Measurements from ENCODE around the gene SHISAL1. TPM values are rescaled to one million over a fixed set of nuclear protein-coding genes. Genes with fewer than 3 reads are reported as not detected.

SHISAL1 gene
- total RNA-seq, 1 donor from 2014 or later, result 7.5 TPM

GRCh38 chr22:44288913-44289312 is 23.8 kb downstream of the SHISAL1 start:
- H3K4me3 Mint-ChIP-seq (ENCODE audit: unreplicated experiment), result no peak overlapping the region
- peaks cover 6% of the 10 kb centered on the region for H3K4me1 Mint-ChIP-seq (ENCODE audit: low read depth)
- no peak for TF ChIP-seq CTCF (IDR thresholded peaks at IDR 0.05)
- peaks cover under 1% of the 10 kb centered on the region for H3K9me3 Mint-ChIP-seq (ENCODE audit: low read depth)
- H3K36me3 Mint-ChIP-seq (ENCODE audit: low read depth), result peaks cover 5% of the 10 kb centered on the region
- H3K27me3 Mint-ChIP-seq (ENCODE audit: low read depth), result peaks cover 1% of the 10 kb centered on the region
- DNase-seq (ENCODE audit: low spot score), result no peak
- no peak overlapping the region for H3K27ac Mint-ChIP-seq (ENCODE audit: unreplicated experiment)

- H3K4me1 Mint-ChIP-seq (ENCODE audit: low read depth), result peaks cover 3% of the 10 kb centered on the region
- H3K36me3 Mint-ChIP-seq (ENCODE audit: low read depth), result no peaks in the 10 kb centered on the region
- no peak for DNase-seq (ENCODE audit: low spot score)
- H3K27me3 Mint-ChIP-seq (ENCODE audit: low read depth), result peaks cover 8% of the 10 kb centered on the region
- H3K9me3 Mint-ChIP-seq (ENCODE audit: low read depth), result no peaks in the 10 kb centered on the region
- no peak overlapping the region for H3K27ac Mint-ChIP-seq (ENCODE audit: unreplicated experiment)
- no peak overlapping the region for H3K4me3 Mint-ChIP-seq (ENCODE audit: unreplicated experiment)
- TF ChIP-seq CTCF (IDR thresholded peaks at IDR 0.05), result no peak
Observed at GRCh38 chr22:44287741-44288140, 25.0 kb downstream of the SHISAL1 start.

- TF ChIP-seq CTCF (IDR thresholded peaks at IDR 0.05), result no peak
- no peaks in the 10 kb centered on the region for H3K36me3 Mint-ChIP-seq (ENCODE audit: low read depth)
- H3K27ac Mint-ChIP-seq (ENCODE audit: unreplicated experiment), result no peak overlapping the region
- H3K9me3 Mint-ChIP-seq (ENCODE audit: low read depth), result no peaks in the 10 kb centered on the region
- peaks cover 8% of the 10 kb centered on the region for H3K27me3 Mint-ChIP-seq (ENCODE audit: low read depth)
- peaks cover 3% of the 10 kb centered on the region for H3K4me1 Mint-ChIP-seq (ENCODE audit: low read depth)
- no peak overlapping the region for H3K4me3 Mint-ChIP-seq (ENCODE audit: unreplicated experiment)
- no peak for DNase-seq (ENCODE audit: low spot score)
Observed at GRCh38 chr22:44287121-44287693, 25.5 kb downstream of the SHISAL1 start.

- Mint-ChIP-seq H3K9me3 (ENCODE audit: low read depth) (no peaks in the 10 kb centered on the region), H3K4me1 (ENCODE audit: low read depth) (no peaks in the 10 kb centered on the region), H3K4me3 (ENCODE audit: unreplicated experiment) (no peak overlapping the region), H3K27me3 (ENCODE audit: low read depth) (peaks cover 8% of the 10 kb centered on the region), H3K36me3 (ENCODE audit: low read depth) (no peaks in the 10 kb centered on the region), H3K27ac (ENCODE audit: unreplicated experiment) (no peak overlapping the region)
- no peak for TF ChIP-seq CTCF (IDR thresholded peaks at IDR 0.05)
- DNase-seq (ENCODE audit: low spot score), result no peak
Observed at GRCh38 chr22:44286646-44287045, 26.1 kb downstream of the SHISAL1 start.

- Mint-ChIP-seq H3K27ac (ENCODE audit: unreplicated experiment) (no peak overlapping the region), H3K27me3 (ENCODE audit: low read depth) (peaks cover 8% of the 10 kb centered on the region), H3K4me1 (ENCODE audit: low read depth) (peaks cover 4% of the 10 kb centered on the region), H3K4me3 (ENCODE audit: unreplicated experiment) (no peak overlapping the region), H3K36me3 (ENCODE audit: low read depth) (peaks cover 2% of the 10 kb centered on the region), H3K9me3 (ENCODE audit: low read depth) (no peaks in the 10 kb centered on the region)
- TF ChIP-seq CTCF (IDR thresholded peaks at IDR 0.05), result no peak
- no peak for DNase-seq (ENCODE audit: low spot score)
Observed at GRCh38 chr22:44284711-44285110, 28.0 kb downstream of the SHISAL1 start.
